Mammary epithelial cell (primary cell): ENCODE measurements around the gene RAD9A.

Source experiments
- EZH2 ChIP-seq: IDR thresholded peaks from 2 replicates; pipeline ENCODE4 v1.6.1; 2012; ENCODE audit warnings: low read length, inconsistent platforms, borderline replicate concordance
- TF ChIP-seq, protein P1 (sequence below), 2 donors: IDR thresholded peaks in 1 of 2; conservative IDR thresholded peaks in 1 of 2; 2 replicates each; pipeline ENCODE4 v1.5.1; 2011 to 2012; ENCODE audit warnings: inconsistent platforms in 2 of 2, low read length in 2 of 2, mild to moderate bottlenecking in 2 of 2, control low read depth in 1 of 2, low read depth in 1 of 2; ENCODE audit not compliant: insufficient read depth in 1 of 2; ENCODE audit errors: extremely low read depth in 1 of 2

DNA sequence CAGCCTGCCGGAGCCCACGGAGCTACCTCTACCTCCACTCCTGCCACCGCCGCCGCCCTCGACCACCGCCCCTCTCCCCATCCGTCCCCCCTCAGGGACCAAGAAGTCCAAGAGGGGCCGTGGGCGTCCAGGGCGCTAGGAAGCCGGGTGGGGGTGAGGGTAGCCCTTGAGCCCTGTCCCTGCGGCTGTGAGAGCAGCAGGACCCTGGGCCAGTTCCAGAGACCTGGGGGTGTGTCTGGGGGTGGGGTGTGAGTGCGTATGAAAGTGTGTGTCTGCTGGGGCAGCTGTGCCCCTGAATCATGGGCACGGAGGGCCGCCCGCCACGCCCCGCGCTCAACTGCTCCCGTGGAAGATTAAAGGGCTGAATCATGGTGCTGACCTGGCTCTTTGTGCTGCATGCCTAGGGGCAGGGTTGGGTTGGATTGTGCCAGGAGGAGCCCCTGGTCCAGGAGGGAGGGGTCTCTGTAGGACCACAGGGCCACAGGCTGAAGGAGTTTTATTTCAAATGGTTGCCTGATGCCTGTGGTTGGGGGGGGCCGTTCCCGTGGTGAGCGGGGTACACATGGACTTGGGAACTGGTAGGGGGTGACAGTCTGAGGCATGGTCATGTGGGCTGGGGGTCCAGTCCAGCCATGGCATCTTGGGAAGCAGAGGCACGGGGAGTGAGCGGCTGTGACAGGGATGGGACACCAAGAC, 43.4 kb downstream of the RAD9A start:
- no peak for TF ChIP-seq EZH2
- TF ChIP-seq, protein P1, sequence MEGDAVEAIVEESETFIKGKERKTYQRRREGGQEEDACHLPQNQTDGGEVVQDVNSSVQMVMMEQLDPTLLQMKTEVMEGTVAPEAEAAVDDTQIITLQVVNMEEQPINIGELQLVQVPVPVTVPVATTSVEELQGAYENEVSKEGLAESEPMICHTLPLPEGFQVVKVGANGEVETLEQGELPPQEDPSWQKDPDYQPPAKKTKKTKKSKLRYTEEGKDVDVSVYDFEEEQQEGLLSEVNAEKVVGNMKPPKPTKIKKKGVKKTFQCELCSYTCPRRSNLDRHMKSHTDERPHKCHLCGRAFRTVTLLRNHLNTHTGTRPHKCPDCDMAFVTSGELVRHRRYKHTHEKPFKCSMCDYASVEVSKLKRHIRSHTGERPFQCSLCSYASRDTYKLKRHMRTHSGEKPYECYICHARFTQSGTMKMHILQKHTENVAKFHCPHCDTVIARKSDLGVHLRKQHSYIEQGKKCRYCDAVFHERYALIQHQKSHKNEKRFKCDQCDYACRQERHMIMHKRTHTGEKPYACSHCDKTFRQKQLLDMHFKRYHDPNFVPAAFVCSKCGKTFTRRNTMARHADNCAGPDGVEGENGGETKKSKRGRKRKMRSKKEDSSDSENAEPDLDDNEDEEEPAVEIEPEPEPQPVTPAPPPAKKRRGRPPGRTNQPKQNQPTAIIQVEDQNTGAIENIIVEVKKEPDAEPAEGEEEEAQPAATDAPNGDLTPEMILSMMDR (conservative IDR thresholded peaks at IDR 0.05 in 1 of 2, IDR thresholded peaks at IDR 0.05 in 1 of 2; ENCODE audit: extremely low read depth in 1 of 2, insufficient read depth in 1 of 2, low read depth in 1 of 2, low read length in 2 of 2): no peak
